T-helper 22 cell (primary cell): ENCODE results near the gene CYP4A11.
"Not testable (repeated sequence)": the region's sequence is repeated elsewhere in the genome, so short reads cannot be mapped to it uniquely, and the experiment has no call there.

ENCODE experiments used
- DNase-seq: peaks from one replicate; pipeline ENCODE4 v3.0.0-alpha.2; 2020; ENCODE audit warnings: low read depth

CYP4A11 gene

DNA sequence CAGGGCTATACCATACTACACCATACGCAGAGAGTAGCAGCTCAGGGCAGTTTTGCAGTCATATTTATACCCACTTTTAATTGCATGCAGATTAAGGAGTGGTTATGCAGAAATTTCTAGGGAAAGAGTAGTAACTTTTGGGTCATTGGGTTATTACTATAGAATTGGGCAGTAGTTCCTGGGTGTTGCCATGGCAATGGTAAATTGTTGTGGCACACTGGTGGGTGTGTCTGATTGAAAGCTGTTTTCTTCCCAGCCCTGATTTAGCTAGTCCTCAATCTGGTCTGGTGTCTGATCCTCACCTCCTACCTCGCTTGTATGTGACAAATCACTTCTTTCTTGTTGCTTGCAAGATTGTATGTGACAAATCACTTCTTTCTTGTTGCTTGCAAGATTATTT is 30.5 kb downstream of the CYP4A11 start:
- no peak for DNase-seq

DNA sequence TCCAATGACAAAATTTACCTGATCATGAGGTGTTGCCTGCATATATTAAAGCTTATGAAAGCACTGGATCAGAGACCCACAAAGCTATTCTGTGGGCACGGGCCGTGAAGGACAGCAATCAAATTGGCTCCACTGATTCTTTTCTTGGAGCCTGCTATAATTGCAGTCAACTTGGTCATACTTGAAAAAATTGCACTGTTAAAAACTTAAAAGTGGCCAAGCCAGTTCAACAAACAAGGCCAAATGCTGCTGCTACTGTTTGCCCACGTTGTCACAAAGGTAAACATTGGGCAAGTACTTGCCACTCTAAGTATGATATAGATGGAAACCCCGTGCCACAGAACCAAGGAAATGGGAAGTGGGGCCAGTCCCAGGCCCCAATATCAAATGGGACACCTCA is 37.8 kb downstream of the CYP4A11 start:
- no peak for DNase-seq

DNA sequence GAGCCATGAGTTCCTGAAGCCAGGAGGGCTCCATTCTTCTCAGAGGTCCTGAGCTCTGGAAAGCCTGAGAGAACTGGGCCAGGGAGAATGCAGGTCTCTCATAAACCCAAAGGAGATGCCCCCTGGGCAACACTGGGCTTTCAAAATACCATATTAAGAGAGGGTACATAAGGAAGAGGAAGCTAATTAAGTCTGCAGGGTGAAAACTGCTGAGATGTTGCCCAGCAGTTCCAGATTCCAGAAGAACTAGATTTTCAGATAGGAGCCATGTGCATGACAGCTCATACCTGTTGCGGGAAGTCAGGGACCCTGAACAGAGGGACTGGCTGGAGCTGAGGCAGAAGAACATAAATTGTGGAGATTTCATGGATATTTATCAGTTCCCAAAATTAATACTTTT is 40.9 kb downstream of the CYP4A11 start:
- DNase-seq, result no peak

DNA sequence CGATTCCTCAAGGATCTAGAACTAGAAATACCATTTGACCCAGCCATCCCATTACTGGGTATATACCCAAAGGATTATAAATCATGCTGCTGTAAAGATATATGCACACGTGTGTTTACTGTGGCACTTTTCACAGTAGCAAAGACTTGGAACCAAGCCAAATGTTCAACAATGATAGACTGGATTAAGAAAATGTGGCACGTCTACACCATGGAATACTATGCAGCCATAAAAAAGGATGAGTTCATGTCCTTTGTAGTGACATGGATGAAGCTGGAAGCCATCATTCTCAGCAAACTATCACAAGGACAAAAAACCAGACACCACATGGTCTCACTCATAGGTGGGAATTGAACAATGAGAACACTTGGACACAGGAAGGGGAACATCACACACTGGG is 59.6 kb downstream of the CYP4A11 start:
- DNase-seq, result not testable (repeated sequence)
